ENCODE data around the gene EFNA1. TPM values are rescaled to one million over a fixed set of nuclear protein-coding genes. Genes with fewer than 3 reads are reported as not detected.
A peak's percentile ranks its signal among the peaks of the same experiment; 100 is the strongest.

EFNA1 gene
- total and polyA plus RNA-seq, 2 of the 13 experiments (the other 11 are each of a cell fraction or from before 2014, with no cell fraction given): 81.8 to 874 TPM

DNA sequence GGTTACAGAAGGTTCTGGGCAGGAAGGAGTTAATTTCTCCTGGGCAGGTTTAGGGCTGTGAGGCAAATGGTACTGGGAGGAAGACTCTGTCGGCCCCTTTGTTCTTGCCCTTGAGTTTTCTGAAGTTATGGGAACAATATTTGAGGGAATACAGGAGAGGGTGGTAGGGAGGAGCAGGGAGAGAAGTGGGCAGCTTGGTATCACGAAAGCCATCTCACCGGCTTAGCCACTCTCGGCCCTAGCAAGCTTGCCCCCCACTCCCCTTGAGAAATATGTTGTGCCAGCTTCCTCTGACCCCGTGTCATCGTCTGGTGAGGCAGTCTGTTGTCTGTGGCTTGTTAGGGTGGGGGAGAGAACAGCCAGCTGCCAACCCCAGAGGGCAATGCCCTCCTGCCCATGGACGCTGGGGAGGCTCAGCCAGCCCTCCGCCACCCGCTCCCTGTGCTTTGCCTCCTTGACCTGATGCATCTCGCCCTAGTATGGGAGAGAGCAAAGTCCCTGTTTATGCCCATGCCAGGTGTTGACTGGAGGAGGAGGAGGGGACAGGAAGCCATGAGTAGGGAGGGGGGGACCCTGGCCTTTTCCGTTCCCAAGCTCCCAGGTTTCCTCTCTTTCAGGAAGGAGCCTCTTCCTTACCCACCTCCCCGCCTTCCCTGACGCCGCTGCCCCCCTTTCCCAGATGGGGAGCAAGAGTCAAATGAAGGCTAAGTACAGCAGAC is 1.2 kb downstream of the EFNA1 start (continued):
- TF ChIP-seq ZNF496 (CRISPR knock-in tag; IDR thresholded peaks at IDR 0.05; ENCODE audit: insufficient replicate concordance): no peak
- peak; percentile 81; the same call in 1 of the 2 replicates for TF ChIP-seq SSRP1 (CRISPR knock-in tag; IDR thresholded peaks at IDR 0.05)
- TF ChIP-seq, protein P1, sequence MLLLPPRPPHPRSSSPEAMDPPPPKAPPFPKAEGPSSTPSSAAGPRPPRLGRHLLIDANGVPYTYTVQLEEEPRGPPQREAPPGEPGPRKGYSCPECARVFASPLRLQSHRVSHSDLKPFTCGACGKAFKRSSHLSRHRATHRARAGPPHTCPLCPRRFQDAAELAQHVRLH (CRISPR knock-in tag; IDR thresholded peaks at IDR 0.05; ENCODE audit: borderline replicate concordance, low read depth): no peak
- TF ChIP-seq ZNF879 (CRISPR knock-in tag; IDR thresholded peaks at IDR 0.05): peak; percentile 53; the same call in 1 of the 2 replicates
- TF ChIP-seq, protein P2, sequence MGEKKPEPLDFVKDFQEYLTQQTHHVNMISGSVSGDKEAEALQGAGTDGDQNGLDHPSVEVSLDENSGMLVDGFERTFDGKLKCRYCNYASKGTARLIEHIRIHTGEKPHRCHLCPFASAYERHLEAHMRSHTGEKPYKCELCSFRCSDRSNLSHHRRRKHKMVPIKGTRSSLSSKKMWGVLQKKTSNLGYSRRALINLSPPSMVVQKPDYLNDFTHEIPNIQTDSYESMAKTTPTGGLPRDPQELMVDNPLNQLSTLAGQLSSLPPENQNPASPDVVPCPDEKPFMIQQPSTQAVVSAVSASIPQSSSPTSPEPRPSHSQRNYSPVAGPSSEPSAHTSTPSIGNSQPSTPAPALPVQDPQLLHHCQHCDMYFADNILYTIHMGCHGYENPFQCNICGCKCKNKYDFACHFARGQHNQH (CRISPR knock-in tag; IDR thresholded peaks at IDR 0.05): peak; percentile 71; the same call in 1 of the 2 replicates
- no peak for TF ChIP-seq MAFG (CRISPR knock-in tag; IDR thresholded peaks at IDR 0.05)
- peak; percentile 20; the same call in 1 of the 2 replicates for TF ChIP-seq IRF2 (CRISPR knock-in tag; IDR thresholded peaks at IDR 0.05)
- TF ChIP-seq MTF1 (CRISPR knock-in tag; IDR thresholded peaks at IDR 0.05): no peak
- TF ChIP-seq, protein P3, sequence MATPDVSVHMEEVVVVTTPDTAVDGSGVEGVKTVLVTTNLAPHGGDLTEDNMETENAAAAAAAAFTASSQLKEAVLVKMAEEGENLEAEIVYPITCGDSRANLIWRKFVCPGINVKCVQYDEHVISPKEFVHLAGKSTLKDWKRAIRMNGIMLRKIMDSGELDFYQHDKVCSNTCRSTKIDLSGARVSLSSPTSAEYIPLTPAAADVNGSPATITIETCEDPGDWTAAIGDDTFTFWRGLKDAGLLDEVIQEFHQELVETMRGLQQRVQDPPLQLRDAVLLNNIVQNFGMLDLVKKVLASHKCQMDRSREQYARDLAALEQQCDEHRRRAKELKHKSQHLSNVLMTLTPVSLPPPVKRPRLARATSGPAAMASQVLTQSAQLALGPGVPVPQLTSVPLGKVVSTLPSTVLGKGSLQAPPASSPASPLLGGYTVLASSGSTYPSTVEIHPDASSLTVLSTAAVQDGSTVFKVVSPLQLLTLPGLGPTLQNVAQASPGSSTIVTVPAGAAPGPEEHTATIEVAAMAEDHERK (CRISPR knock-in tag; IDR thresholded peaks at IDR 0.05; ENCODE audit: low read depth): no peak
- no peak for TF ChIP-seq ZNF557 (CRISPR knock-in tag; IDR thresholded peaks at IDR 0.05)
- TF ChIP-seq AGO1 (IDR thresholded peaks at IDR 0.05; ENCODE audit: low read depth, low read length, poor library complexity, severe bottlenecking): peak; percentile 22
- no peak for TF ChIP-seq ZNF552 (CRISPR knock-in tag; IDR thresholded peaks at IDR 0.05; ENCODE audit: borderline replicate concordance)
- TF ChIP-seq PRMT3 (CRISPR knock-in tag; IDR thresholded peaks at IDR 0.05; ENCODE audit: borderline replicate concordance, low read depth): no peak
- TF ChIP-seq FOXO1 (CRISPR knock-in tag; IDR thresholded peaks at IDR 0.05): peak; percentile 98
- no peak for TF ChIP-seq KLF13 (CRISPR knock-in tag; IDR thresholded peaks at IDR 0.05)
- TF ChIP-seq SIX1 (CRISPR knock-in tag; IDR thresholded peaks at IDR 0.05; ENCODE audit: borderline replicate concordance): no peak
- no peak for TF ChIP-seq JDP2 (CRISPR knock-in tag; IDR thresholded peaks at IDR 0.05; ENCODE audit: borderline replicate concordance)
- TF ChIP-seq TBP (CRISPR knock-in tag; IDR thresholded peaks at IDR 0.05): no peak
- TF ChIP-seq CHD4 (IDR thresholded peaks at IDR 0.05; ENCODE audit: borderline replicate concordance, low read length): no peak
- TF ChIP-seq SMAD3 (CRISPR knock-in tag; IDR thresholded peaks at IDR 0.05): no peak
- TF ChIP-seq RELA (CRISPR knock-in tag; IDR thresholded peaks at IDR 0.05): no peak
- TF ChIP-seq, protein P4, sequence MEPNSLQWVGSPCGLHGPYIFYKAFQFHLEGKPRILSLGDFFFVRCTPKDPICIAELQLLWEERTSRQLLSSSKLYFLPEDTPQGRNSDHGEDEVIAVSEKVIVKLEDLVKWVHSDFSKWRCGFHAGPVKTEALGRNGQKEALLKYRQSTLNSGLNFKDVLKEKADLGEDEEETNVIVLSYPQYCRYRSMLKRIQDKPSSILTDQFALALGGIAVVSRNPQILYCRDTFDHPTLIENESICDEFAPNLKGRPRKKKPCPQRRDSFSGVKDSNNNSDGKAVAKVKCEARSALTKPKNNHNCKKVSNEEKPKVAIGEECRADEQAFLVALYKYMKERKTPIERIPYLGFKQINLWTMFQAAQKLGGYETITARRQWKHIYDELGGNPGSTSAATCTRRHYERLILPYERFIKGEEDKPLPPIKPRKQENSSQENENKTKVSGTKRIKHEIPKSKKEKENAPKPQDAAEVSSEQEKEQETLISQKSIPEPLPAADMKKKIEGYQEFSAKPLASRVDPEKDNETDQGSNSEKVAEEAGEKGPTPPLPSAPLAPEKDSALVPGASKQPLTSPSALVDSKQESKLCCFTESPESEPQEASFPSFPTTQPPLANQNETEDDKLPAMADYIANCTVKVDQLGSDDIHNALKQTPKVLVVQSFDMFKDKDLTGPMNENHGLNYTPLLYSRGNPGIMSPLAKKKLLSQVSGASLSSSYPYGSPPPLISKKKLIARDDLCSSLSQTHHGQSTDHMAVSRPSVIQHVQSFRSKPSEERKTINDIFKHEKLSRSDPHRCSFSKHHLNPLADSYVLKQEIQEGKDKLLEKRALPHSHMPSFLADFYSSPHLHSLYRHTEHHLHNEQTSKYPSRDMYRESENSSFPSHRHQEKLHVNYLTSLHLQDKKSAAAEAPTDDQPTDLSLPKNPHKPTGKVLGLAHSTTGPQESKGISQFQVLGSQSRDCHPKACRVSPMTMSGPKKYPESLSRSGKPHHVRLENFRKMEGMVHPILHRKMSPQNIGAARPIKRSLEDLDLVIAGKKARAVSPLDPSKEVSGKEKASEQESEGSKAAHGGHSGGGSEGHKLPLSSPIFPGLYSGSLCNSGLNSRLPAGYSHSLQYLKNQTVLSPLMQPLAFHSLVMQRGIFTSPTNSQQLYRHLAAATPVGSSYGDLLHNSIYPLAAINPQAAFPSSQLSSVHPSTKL (CRISPR knock-in tag; IDR thresholded peaks at IDR 0.05): peak; percentile 57
- TF ChIP-seq XBP1 (CRISPR knock-in tag; IDR thresholded peaks at IDR 0.05): no peak
- TF ChIP-seq ZNF160 (CRISPR knock-in tag; IDR thresholded peaks at IDR 0.05): no peak; the same call in 1 of the 2 replicates
- TF ChIP-seq ZFP37 (CRISPR knock-in tag; IDR thresholded peaks at IDR 0.05; ENCODE audit: borderline replicate concordance): 0 out of 2 replicates have a peak, but pooled peaks have one; percentile 24

Data from HepG2 (cell line).